Measurements from ENCODE around the gene SEMA4A.
"Not testable (repeated sequence)": the region's sequence is repeated elsewhere in the genome, so short reads cannot be mapped to it uniquely, and the experiment has no call there.

Gene SEMA4A

GRCh38 chr1:156162430-156163037 is 9.1 kb downstream of the SEMA4A start:
- DNase-seq, result no peak

- DNase-seq, result no peak
Measured at GRCh38 chr1:156163712-156164111, 10.3 kb downstream of the SEMA4A start.

- no peak for DNase-seq
Measured at GRCh38 chr1:156164125-156164831, 10.9 kb downstream of the SEMA4A start.

GRCh38 chr1:156165083-156165482 is 11.7 kb downstream of the SEMA4A start:
- DNase-seq, result no peak

GRCh38 chr1:156167536-156167935 is 14.2 kb downstream of the SEMA4A start:
- DNase-seq, result no peak

GRCh38 chr1:156172696-156173470 is 19.5 kb downstream of the SEMA4A start:
- no peak for DNase-seq

- no peak for DNase-seq
Measured at GRCh38 chr1:156176610-156177210, 23.3 kb downstream of the SEMA4A start.

- no peak for DNase-seq
Measured at GRCh38 chr1:156177919-156178654, 24.7 kb downstream of the SEMA4A start.

GRCh38 chr1:156180471-156180870 is 27.1 kb downstream of the SEMA4A start:
- DNase-seq, result no peak

- not testable (repeated sequence) for DNase-seq
Measured at GRCh38 chr1:156181391-156181924, 28.1 kb downstream of the SEMA4A start.

- DNase-seq, result not testable (repeated sequence)
Measured at GRCh38 chr1:156182010-156182779, 28.8 kb downstream of the SEMA4A start.

GRCh38 chr1:156186347-156187177 is 33.2 kb downstream of the SEMA4A start:
- DNase-seq, result not testable (repeated sequence)

- DNase-seq, result not testable (repeated sequence)
Measured at GRCh38 chr1:156190265-156190664, 36.9 kb downstream of the SEMA4A start.

- DNase-seq, result no peak
Measured at GRCh38 chr1:156191292-156191964, 38.0 kb downstream of the SEMA4A start.

GRCh38 chr1:156193208-156193487 is 39.8 kb downstream of the SEMA4A start:
- DNase-seq, result no peak

- DNase-seq, result peak; percentile 98
Measured at GRCh38 chr1:156193488-156194299, 40.3 kb downstream of the SEMA4A start, which contains the start of gene SLC25A44. SLC25A44 (plus strand) TSS chr1:156194104; CDS start chr1:156199848, 5,744 bp downstream.

- DNase-seq, result no peak
Measured at GRCh38 chr1:156194300-156194652, 40.9 kb downstream of the SEMA4A start.

GRCh38 chr1:156195853-156196252 is 42.5 kb downstream of the SEMA4A start:
- no peak for DNase-seq

- DNase-seq, result no peak
Measured at GRCh38 chr1:156196445-156196844, 43.1 kb downstream of the SEMA4A start.

All from DMS79 treated with DMSO at 0.1 percent for 48 hours (cell line).